GM20431 (cell line): Measurements from ENCODE around the gene PLA2G4F.

Experiments used
- in situ Hi-C: fragments of 300-500 bp; cut with MseI, MboI; formaldehyde crosslinking; loops from one replicate; pipeline ENCODE4 v1.15.0; 2020; ENCODE audit warnings: low sequenced_read_pairs; ENCODE audit not compliant: unreplicated experiment

The PLA2G4F gene

DNA sequence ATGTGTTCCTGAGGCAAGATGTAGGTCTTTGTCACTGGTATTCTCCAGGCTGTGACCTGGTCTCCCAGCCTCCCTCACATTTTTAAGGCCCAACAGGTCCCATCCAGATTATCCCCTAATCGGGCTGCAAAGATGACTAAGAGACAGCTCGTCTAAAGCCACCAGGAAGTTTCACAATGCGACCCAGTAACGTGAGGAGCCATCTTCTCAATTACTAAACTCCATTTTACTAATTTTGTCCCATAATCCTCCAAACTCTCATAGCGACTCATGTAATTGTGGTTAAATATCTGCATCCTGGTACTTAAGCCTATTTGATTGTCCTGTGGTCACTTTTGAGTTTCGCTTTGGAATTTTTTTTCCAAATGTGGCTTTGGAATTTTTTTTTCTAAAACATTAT lies 8.7 kb upstream of the PLA2G4F start:
- in situ Hi-C loops, result no loop called here

GRCh38 chr15:42163947-42164550 lies 7.6 kb upstream of the PLA2G4F start:
- in situ Hi-C loops, result no loop called here

GRCh38 chr15:42163291-42163690 lies 6.9 kb upstream of the PLA2G4F start:
- in situ Hi-C loops, result no loop called here

DNA sequence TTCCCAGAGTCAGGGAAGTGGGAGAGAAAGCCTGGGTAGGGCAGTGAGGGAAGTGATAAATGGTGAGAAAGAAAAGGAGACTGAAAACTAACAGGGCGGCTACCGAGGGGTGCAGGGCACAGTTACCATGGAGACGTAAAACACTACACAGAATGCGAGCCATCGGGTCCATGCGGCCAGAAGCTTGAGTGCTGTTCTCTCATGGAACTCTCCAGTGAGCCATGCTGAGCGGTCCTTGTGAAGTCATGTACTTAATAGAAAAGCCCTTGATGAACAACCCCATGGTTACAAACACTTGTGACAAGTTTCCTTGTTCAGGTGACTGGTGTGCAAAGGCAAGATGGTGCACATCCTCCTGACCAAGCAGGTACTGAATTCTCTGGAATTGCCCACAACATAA lies 3.7 kb upstream of the PLA2G4F start:
- in situ Hi-C loops, result no loop called here

DNA sequence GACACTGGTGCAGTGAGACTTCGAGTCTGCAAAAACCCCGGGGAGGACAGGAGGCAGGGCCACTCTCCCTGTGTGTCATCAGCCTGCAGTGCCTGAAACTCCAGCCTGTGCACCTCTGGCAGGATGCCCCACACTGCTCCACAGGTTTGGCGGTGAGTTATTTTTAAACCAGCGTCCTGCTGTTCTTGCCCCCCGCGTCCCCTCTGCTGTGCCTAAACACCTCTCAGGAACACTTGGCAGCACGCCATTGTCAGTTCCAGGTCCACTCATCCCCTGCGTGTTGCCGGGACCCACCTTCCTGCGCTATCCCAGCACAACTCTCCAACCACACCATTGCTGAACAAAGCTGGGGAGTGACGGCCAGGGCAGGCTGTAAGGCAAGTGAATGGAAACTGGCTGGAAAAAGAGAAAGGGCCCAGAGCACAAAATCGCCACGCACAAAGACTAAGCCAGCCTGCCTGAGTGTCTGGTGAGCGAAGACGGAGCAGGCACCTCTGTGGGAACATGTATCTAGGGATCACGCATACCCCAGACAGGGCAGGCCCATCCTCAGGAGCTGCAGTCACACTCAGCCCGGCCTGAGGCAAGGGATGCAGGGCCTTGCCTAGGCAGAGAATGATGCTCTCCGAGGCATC lies 3.1 kb upstream of the PLA2G4F start:
- in situ Hi-C loops, result no loop called here

DNA sequence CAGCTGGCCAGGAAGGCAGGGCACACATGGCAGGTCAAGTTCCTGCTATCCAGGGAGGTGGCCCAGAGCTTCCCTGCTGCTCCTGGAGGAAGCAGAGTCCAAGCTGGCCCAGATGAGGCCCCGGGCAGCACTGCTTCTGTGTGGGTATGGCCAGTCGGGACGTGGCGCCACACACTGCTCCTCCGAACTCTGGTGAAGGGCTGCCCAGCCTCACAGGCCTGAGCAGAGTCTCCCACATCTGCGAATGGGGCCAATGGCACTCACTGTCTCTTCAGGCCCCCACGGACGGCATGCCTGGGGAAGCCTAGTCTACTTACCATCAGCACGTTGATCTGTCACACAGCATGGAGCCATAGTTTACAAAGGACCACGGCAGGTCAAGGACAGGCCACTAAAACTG lies 2.5 kb upstream of the PLA2G4F start:
- in situ Hi-C loops, result no loop called here

DNA sequence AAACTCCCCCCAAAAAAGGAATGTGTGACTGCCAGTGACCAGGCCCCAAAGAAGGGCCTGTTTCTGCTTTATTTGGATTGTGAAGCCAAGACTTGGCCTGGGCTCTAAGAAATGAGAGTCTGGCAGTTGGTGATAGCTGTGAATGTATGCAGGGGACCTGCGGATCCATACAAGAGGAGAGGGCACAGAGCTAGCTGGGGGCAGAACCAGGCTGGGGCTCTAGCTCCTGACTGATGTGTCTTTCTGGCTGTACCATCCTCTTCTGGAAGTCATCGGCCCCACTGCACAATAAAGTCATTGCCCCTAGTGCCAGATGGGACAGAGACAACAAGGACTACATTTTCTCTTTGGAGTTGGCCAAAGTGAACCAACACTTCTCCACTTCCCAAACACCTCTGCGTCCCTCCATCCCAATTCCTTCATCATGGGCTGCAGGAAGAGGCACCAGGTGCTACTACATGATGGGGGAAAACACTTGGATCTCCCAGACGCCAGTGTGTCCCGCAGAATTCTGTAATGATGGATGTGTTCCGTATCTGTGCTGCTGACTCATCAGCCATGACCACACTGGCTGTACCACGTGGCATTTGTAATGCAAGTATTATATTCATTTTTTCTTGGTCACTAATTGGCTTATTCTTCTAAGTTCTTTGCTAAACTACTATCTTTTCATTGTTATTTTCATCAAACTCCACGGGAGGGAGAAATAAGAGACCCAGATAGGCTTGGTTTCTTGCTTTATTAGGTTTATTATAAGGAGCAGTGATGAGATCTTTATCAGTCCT lies 1.7 kb upstream of the PLA2G4F start:
- in situ Hi-C loops, result no loop called here

DNA sequence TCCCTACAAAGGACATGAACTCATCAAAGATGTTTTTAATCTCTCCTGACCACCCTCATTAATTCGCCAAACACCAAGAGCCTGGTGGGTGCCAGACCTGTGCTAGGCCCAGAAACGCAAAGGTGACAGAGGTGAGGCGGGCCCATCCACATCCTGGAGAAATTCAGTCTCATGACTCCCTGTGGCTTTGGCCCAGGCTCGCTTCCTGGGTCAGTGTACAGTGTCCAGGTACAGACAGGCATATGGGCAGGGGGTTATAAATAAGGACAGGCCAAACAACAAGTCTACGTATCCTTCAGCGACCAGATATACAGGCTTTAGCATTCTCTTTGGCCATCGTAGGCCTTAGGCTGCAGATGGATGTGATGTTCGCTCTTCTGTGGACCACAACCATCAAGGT lies 945 bp upstream of the PLA2G4F start:
- in situ Hi-C loops, result no loop called here

- in situ Hi-C loops, result no loop called here
Observed at GRCh38 chr15:42155546-42156242, 742 bp downstream of the PLA2G4F start.

GRCh38 chr15:42154956-42155355 lies 1.5 kb downstream of the PLA2G4F start:
- in situ Hi-C loops, result no loop called here

DNA sequence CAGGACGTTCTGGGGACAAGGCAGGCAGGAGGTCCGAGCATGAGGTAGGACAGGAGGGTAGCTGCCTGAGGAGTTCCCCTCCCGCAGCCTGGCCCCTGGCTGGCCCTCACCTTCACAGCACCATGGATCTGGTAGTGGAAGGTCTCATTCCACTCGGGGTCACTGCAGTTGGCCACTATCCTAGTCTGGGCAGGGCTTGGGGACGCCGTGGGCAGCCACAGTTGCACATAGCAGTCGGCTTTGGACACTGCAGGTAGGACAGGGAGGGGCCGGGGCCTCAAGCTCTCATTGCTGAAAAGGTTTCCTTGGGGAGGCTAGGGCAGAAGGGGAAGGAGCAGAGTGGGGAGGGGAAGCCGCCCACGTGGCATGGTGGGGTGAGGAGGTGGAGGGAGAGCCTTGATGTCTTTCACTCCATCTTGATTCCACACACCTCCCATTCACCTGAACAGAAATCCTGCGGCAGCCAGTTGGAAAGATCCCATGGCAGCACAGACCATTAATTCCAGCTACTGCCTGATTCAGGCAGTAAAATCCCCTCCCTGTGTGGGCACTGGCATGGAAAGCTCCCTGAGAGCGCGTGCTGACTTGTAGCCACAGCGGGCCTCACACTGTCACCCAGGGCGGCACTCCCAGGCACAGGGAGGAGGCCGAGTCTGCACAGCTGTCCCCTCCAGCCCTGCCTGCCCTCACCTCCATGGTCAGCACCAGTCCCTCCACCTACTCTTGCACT lies 2.1 kb downstream of the PLA2G4F start:
- in situ Hi-C loops, result no loop called here

- in situ Hi-C loops, result no loop called here
Observed at GRCh38 chr15:42153874-42154211, 2.6 kb downstream of the PLA2G4F start.

DNA sequence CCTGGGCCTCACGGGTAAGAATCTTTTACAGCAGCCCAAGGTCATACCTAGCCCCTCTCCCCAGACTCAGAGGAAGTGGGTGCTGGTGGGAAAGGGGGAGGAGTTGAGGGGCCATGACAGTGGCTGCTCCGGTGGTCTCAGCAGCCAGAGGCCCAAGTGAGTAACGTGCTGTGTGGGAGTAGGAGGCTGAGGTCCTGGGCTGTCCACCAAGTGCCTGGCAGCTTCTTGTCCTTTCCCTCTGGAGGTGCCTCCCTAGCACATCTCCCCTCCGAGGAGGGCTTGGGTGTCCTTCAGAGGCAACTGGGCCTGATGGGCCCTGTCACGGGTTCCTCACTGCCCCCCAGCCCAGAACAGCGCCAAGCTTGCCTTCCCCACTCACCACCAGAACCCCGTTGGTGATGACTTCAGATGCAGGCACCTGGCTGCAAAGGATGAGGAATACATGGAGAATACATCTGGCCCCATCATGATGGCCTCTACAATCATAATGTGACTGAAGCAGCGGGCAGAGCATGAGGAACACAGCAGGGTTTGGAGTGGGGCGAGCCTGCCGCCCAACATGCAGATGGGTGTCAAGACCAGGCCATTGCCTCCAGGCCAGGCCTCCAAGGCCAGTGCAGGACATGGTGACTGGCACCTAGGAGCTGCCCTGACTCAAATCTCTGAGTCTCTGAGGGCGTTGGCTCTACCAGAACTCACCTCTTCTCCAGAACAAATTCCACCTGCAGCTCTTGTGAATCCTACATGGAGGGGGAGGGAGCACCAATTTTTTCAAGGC lies 3.3 kb downstream of the PLA2G4F start:
- in situ Hi-C loops, result no loop called here

DNA sequence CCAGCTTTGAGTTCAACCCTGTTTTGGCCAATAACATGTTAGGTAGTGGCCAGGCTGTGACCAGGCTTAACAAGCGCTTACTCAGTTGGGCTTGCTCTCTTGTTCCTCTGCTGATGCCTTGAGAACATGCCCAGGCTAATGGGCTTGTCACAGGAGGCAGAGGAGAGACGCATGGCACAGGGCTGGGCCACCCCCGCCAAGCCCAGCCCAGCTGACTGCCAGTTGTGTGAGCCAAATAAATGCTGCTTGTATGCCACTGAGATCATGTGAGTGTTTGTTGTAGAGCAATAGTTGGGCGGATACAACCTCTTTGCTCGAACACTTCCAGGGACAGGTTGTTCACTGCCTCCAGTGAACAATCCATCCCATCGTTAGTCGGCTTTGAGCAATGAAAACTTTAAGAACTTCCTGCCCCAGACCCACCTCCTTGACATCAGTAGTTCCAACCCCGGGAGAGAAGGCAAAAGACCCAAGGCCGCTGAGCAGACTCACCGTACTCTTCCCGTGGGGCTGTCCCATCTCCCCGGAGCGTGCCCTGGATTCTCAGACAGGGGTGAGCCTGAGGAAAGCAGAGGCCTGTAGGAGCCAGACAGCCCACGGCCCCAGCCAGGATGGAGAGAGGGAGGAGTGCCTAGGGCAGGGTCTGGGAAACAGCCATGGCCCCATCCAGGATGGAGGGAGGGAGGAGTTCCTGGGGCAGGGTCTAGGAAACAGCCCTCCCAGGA lies 4.1 kb downstream of the PLA2G4F start:
- in situ Hi-C loops, result no loop called here

DNA sequence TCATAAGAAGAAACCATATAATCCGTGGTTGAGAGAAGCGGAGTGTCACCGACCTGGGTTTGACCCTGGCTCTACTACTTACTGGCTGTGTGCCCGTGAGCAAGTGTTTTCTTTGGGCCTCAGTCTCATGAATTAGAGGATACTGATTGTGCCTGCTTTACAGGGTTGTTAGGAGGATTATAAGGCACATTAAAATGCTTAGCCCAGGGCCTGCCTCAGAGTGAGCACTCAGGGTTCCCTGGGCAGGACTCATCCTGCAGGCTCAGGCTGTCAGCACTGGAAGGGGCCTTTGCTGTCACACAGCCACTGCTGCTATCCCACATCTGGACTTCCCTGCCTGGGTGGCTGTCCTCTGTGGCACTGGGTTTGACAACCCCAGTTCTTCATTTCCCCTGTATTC lies 4.7 kb downstream of the PLA2G4F start:
- in situ Hi-C loops, result no loop called here

- in situ Hi-C loops, result no loop called here
Observed at GRCh38 chr15:42151141-42151561, 5.3 kb downstream of the PLA2G4F start.

DNA sequence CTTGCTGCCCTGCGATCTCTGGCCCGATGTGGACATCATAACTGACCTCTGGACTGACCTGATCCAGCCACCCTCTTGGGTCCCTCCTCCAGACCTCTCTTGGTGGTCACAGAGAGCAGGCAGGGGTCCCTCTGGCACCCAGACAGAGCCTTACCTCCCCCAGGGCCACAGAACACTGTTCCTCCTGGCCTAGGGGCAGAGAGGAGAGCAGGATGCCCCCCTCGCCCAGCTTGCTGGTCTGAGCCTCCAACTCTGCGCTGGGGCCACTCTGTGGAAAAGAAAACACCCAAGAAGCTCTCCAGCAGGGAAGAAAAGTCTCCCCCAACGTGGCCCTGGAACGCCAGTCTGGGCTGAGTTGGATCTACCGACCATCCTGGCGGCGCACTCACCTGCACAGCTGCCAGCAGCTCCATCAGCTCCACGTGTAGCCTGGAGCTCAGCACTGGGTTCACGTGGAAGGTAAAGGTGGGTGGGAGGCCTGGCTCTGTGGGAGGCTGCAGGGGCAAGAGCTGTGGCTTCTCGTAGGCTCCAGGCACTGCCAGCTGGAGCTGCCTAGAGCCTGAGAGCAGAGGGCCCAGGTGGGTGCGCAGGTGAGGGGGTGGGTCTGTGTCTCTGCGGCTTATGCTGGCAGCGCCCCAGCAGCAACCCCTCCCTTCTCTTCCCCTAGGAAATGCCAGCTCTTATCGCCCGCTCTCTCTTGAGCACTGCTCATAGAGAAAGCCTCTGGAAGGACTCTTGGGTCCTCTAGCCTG lies 6.0 kb downstream of the PLA2G4F start:
- in situ Hi-C loops, result no loop called here
